ENCODE measurements around the gene POLL.
"Not testable (repeated sequence)": the region's sequence is repeated elsewhere in the genome, so short reads cannot be mapped to it uniquely, and the experiment has no call there.

Gene POLL

GRCh38 chr10:101611096-101611905 lies 23.2 kb upstream of the POLL start:
- no peak for DNase-seq (ENCODE audit: low read depth in 2 of 3, low spot score in 1 of 3)

- DNase-seq (ENCODE audit: low read depth in 2 of 3, low spot score in 1 of 3) = no peak
Measured at GRCh38 chr10:101609481-101609880, 21.4 kb upstream of the POLL start.

- DNase-seq (ENCODE audit: low read depth in 2 of 3, low spot score in 1 of 3) = no peak
Measured at GRCh38 chr10:101607124-101607523, 19.1 kb upstream of the POLL start.

GRCh38 chr10:101602761-101603398 lies 14.8 kb upstream of the POLL start:
- peak; percentile 52 to 67 (median 61) for DNase-seq (ENCODE audit: low read depth in 2 of 3, low spot score in 1 of 3)

- no peak for DNase-seq (ENCODE audit: low read depth in 2 of 3, low spot score in 1 of 3)
Measured at GRCh38 chr10:101601541-101601940, 13.5 kb upstream of the POLL start.

- no peak for DNase-seq (ENCODE audit: low read depth in 2 of 3, low spot score in 1 of 3)
Measured at GRCh38 chr10:101597091-101597900, 9.2 kb upstream of the POLL start.

GRCh38 chr10:101595591-101596433 lies 7.8 kb upstream of the POLL start:
- no peak for DNase-seq (ENCODE audit: low read depth in 2 of 3, low spot score in 1 of 3)

- DNase-seq (ENCODE audit: low read depth in 2 of 3, low spot score in 1 of 3) = not testable (repeated sequence)
Measured at GRCh38 chr10:101593331-101593730, 5.3 kb upstream of the POLL start.

- DNase-seq (ENCODE audit: low read depth in 2 of 3, low spot score in 1 of 3) = no peak
Measured at GRCh38 chr10:101588879-101589278, 822 bp upstream of the POLL start.

- no peak for DNase-seq (ENCODE audit: low read depth in 2 of 3, low spot score in 1 of 3)
Measured at GRCh38 chr10:101585841-101586240, 2.2 kb downstream of the POLL start.

GRCh38 chr10:101580486-101581399 lies 7.3 kb downstream of the POLL start:
- DNase-seq (ENCODE audit: low read depth in 2 of 3, low spot score in 1 of 3) = no peak

- DNase-seq (ENCODE audit: low read depth in 2 of 3, low spot score in 1 of 3) = no peak
Measured at GRCh38 chr10:101579516-101579870, 8.6 kb downstream of the POLL start.

- no peak for DNase-seq (ENCODE audit: low read depth in 2 of 3, low spot score in 1 of 3)
Measured at GRCh38 chr10:101578803-101579515, 9.1 kb downstream of the POLL start.

- no peak for DNase-seq (ENCODE audit: low read depth in 2 of 3, low spot score in 1 of 3)
Measured at GRCh38 chr10:101578192-101578591, 9.9 kb downstream of the POLL start.

- no peak for DNase-seq (ENCODE audit: low read depth in 2 of 3, low spot score in 1 of 3)
Measured at GRCh38 chr10:101577121-101577871, 10.8 kb downstream of the POLL start.

GRCh38 chr10:101576211-101576863 lies 11.7 kb downstream of the POLL start:
- DNase-seq (ENCODE audit: low read depth in 2 of 3, low spot score in 1 of 3) = no peak

GRCh38 chr10:101575580-101576210 lies 12.4 kb downstream of the POLL start:
- no peak for DNase-seq (ENCODE audit: low read depth in 2 of 3, low spot score in 1 of 3)

- no peak for DNase-seq (ENCODE audit: low read depth in 2 of 3, low spot score in 1 of 3)
Measured at GRCh38 chr10:101575091-101575490, 13.0 kb downstream of the POLL start.
